Esophagus muscularis mucosa (tissue), 4 donors: ENCODE measurements around the gene IL15RA.

ENCODE experiments used
- EP300 ChIP-seq: sonication (generic); formaldehyde crosslinking; IDR thresholded peaks from one replicate; pipeline ENCODE4 v1.6.1; 2017; ENCODE audit warnings: antibody characterized with exemption
- POLR2AphosphoS5 ChIP-seq, 2 donors: sonication (generic); formaldehyde crosslinking; IDR thresholded peaks; one replicate each; pipeline ENCODE4 v1.6.1; 2017; ENCODE audit warnings: antibody characterized with exemption in 2 of 2
- TF ChIP-seq, protein P1 (sequence below), 3 experiments: fragments of 200-600 bp in 2 of 3; fragments of 450-650 bp in 1 of 3; sonication (generic) in 2 of 3; IDR thresholded peaks; one replicate each; pipeline ENCODE4 v1.5.1; 2017 to 2019; ENCODE audit warnings: antibody characterized with exemption in 3 of 3, mild to moderate bottlenecking in 2 of 3, moderate library complexity in 1 of 3

DNA sequence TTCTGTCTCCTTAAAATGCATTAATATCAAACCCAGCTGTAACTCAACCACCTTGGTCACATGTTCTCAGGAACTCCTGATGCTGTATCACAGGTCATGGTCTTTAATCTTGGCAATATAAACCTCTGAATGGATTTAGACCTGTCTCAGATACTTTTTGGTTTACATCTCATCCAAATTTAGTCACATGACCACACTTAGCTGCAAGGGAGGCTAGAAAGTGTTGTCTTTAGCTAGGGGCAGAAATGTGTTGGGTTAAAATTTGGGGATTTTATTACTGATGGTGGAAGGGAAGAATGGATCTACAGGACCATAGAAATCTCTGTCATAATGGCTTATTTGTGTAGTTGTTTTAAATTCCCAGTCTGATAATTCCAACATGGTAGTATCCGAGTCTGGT is 29.6 kb upstream of the IL15RA start:
- TF ChIP-seq, protein P1, sequence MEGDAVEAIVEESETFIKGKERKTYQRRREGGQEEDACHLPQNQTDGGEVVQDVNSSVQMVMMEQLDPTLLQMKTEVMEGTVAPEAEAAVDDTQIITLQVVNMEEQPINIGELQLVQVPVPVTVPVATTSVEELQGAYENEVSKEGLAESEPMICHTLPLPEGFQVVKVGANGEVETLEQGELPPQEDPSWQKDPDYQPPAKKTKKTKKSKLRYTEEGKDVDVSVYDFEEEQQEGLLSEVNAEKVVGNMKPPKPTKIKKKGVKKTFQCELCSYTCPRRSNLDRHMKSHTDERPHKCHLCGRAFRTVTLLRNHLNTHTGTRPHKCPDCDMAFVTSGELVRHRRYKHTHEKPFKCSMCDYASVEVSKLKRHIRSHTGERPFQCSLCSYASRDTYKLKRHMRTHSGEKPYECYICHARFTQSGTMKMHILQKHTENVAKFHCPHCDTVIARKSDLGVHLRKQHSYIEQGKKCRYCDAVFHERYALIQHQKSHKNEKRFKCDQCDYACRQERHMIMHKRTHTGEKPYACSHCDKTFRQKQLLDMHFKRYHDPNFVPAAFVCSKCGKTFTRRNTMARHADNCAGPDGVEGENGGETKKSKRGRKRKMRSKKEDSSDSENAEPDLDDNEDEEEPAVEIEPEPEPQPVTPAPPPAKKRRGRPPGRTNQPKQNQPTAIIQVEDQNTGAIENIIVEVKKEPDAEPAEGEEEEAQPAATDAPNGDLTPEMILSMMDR (IDR thresholded peaks at IDR 0.05) = no peak
- TF ChIP-seq POLR2AphosphoS5 (IDR thresholded peaks at IDR 0.05) = no peak
- TF ChIP-seq EP300 = no peak
